ENCODE results near the gene KRTAP6-2.

- TF ChIP-seq EZH2 (IDR thresholded peaks at IDR 0.05; ENCODE audit: insufficient read depth, poor library complexity, severe bottlenecking) (no peak), EZH2phosphoT487 (IDR thresholded peaks at IDR 0.05; ENCODE audit: insufficient read depth, low read depth) (no peak)
These were observed 45.9 kb downstream of the KRTAP6-2 start for GRCh38 chr21:30552782-30553181.
